ENCODE measurements around the gene ESRRG. TPM values are rescaled to one million over a fixed set of nuclear protein-coding genes. Genes with fewer than 3 reads are reported as not detected.

Gene ESRRG
- total and polyA plus RNA-seq, 2 of the 8 experiments (the other 6 are each of a cell fraction or from before 2014, with no cell fraction given): 0.59 to 1.4 TPM

GRCh38 chr1:216606047-216606637, 117.1 kb downstream of the ESRRG start:
- no peaks in the 10 kb centered on the region for H3K23me2 ChIP-seq (ENCODE audit: low read depth, low read length)
- ChIA-PET POLR2A (ENCODE audit: partially characterized antibody) (no interaction called here), CTCF (ENCODE audit: partially characterized antibody) (interaction anchor here (0.6 to 1.3 kb wide), 3 partner anchors 56 to 140 kb away, joined by 3 to 6 read pairs (median 3); no protein-coding TSS in a partner anchor)
- H2BK20ac ChIP-seq (ENCODE audit: low read length): no peak overlapping the region
- no peak overlapping the region for H3K4ac ChIP-seq (replicated peaks; ENCODE audit: insufficient read length, low read depth, low read length)
- H3K18ac ChIP-seq (ENCODE audit: extremely low read depth, low read length): no peak overlapping the region
- no peaks in the 10 kb centered on the region for H3K79me2 ChIP-seq (ENCODE audit: control insufficient read depth in 1 of 2, insufficient read depth in 2 of 2, low read length in 2 of 2)
- H3K4me2 ChIP-seq (ENCODE audit: insufficient read depth in 1 of 2, low read depth in 2 of 2, low read length in 2 of 2): no peak overlapping the region
- H3K23ac ChIP-seq (ENCODE audit: insufficient read length): no peak overlapping the region
- no peak for FAIRE-seq
- H3K56ac ChIP-seq (replicated peaks; ENCODE audit: insufficient read length, low read depth, low read length): no peak overlapping the region
- H4K20me1 ChIP-seq (replicated peaks in 1 of 2; ENCODE audit: control insufficient read depth in 1 of 2, insufficient read depth in 2 of 2, low read length in 2 of 2): no peaks in the 10 kb centered on the region
- H4K5ac ChIP-seq (ENCODE audit: insufficient read length, low read depth, low read length): no peak overlapping the region
- no peaks in the 10 kb centered on the region for H3K36me3 ChIP-seq (ENCODE audit: control insufficient read depth in 2 of 4, insufficient read depth in 4 of 4, low read length in 3 of 4)
- no peaks in the 10 kb centered on the region; a peak in 1 of 7 replicates for H3K4me1 ChIP-seq (replicated peaks in 1 of 4; ENCODE audit: control insufficient read depth in 3 of 4, insufficient read depth in 4 of 4, low read length in 3 of 4)
- no peak for DNase-seq (ENCODE audit: low read depth in 1 of 2, low spot score in 2 of 2)
- H3K27ac ChIP-seq (ENCODE audit: low read depth, low read length): no peak overlapping the region
- no peak overlapping the region for H2BK12ac ChIP-seq (ENCODE audit: low read depth, low read length)
- no peak overlapping the region for H2BK120ac ChIP-seq (replicated peaks; ENCODE audit: low read depth, low read length)
- no peaks in the 10 kb centered on the region for H3K9me3 ChIP-seq (ENCODE audit: insufficient read depth in 2 of 2, low read depth in 1 of 2, low read length in 1 of 2)
- H2BK5ac ChIP-seq (ENCODE audit: low read depth, low read length): no peak overlapping the region
- no peak overlapping the region for H2AK5ac ChIP-seq (ENCODE audit: low read depth, low read length)
- no peak overlapping the region for H3K14ac ChIP-seq (ENCODE audit: insufficient read length)
- no peak overlapping the region for H2BK15ac ChIP-seq (ENCODE audit: low read length)
- 85% methylated on average over 4 of the region's 4 CpGs; no CpG with 5 or more reads in 1 of the 2 experiments for WGBS, 2 experiments (ENCODE audit: extremely low coverage in 1 of 2, insufficient coverage in 1 of 2, insufficient read length in 1 of 2, insufficient replicate concordance in 2 of 2, low coverage in 1 of 2, low lambda C conversion rate in 2 of 2, missing lambda C conversion rate in 1 of 2)
- no peak overlapping the region for H4K91ac ChIP-seq (replicated peaks; ENCODE audit: insufficient read length, low read length)
- no peak overlapping the region for H3K9ac ChIP-seq (replicated peaks in 1 of 4; ENCODE audit: extremely low read depth in 1 of 4, low read depth in 3 of 4, low read length in 3 of 4)
- H3K27me3 ChIP-seq (replicated peaks in 1 of 4; ENCODE audit: control insufficient read depth in 3 of 4, extremely low read depth in 1 of 4, insufficient read depth in 3 of 4, low read length in 3 of 4): peaks cover 0 to 4% (median 2%) of the 10 kb centered on the region in 4 experiments; a peak in 1 of 7 replicates
- no peak overlapping the region for H4K8ac ChIP-seq (ENCODE audit: extremely low read depth, insufficient read depth, low read length)
- H3K79me1 ChIP-seq (ENCODE audit: low read depth, low read length): no peaks in the 10 kb centered on the region
- no peak overlapping the region for H3K4me3 ChIP-seq (ENCODE audit: extremely low read depth in 1 of 4, insufficient read depth in 2 of 4, low read depth in 3 of 4, low read length in 4 of 4)
- H2AFZ ChIP-seq (ENCODE audit: low read length): no peak overlapping the region
- TF ChIP-seq YY1 (IDR thresholded peaks at IDR 0.05; ENCODE audit: low read depth, low read length) (no peak), NANOG (IDR thresholded peaks at IDR 0.05; ENCODE audit: insufficient read depth, low read depth, low read length, poor library complexity, severe bottlenecking) (no peak), SIN3A (conservative IDR thresholded peaks at IDR 0.05 in 1 of 2, IDR thresholded peaks at IDR 0.05 in 1 of 2; ENCODE audit: low read depth in 1 of 2, low read length in 2 of 2) (no peak), EP300 (IDR thresholded peaks at IDR 0.05; ENCODE audit: borderline replicate concordance in 1 of 2, low read depth in 2 of 2, low read length in 2 of 2) (no peak), RAD21 (IDR thresholded peaks at IDR 0.05 in 1 of 2, conservative IDR thresholded peaks at IDR 0.05 in 1 of 2; ENCODE audit: low read depth in 2 of 2, low read length in 2 of 2) (no peak), SAP30 (IDR thresholded peaks at IDR 0.05; ENCODE audit: insufficient read depth, insufficient replicate concordance, low read length) (no peak), MAFK (IDR thresholded peaks at IDR 0.05; ENCODE audit: low read depth, low read length) (no peak), TBP (IDR thresholded peaks at IDR 0.05; ENCODE audit: low read depth, low read length) (no peak), ZNF274 (IDR thresholded peaks at IDR 0.05; ENCODE audit: borderline replicate concordance, extremely low read depth, low read length) (no peak), HDAC2 (IDR thresholded peaks at IDR 0.05; ENCODE audit: borderline replicate concordance in 1 of 2, low read depth in 2 of 2, low read length in 2 of 2) (no peak), POLR2A (IDR thresholded peaks at IDR 0.05; ENCODE audit: control extremely low read depth in 1 of 2, low read depth in 2 of 2, low read length in 2 of 2) (no peak), KDM5A (IDR thresholded peaks at IDR 0.05; ENCODE audit: low read length) (no peak)

All from H1 (cell line).